Measurements from ENCODE around the gene PRKCZ.

Gene PRKCZ

DNA sequence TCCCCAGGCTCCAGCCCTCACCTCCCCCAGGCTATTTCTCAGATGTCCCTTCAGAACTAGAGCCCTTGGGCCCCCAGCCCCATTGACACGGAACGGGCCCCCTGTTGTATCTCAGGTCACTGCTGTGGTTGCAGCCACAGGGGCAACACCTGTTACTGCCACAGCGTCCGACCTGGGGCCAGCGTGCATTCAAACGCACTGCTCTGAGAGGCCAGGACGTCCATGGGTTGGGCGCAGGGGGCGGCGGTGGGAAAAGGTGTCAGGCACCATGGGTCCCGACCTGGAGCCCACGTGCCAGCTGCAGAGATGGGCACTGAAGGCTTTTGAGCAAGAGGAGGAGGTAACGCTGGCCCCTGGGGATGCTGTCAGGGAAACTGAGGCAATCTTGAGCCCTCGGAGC lies 131.1 kb downstream of the PRKCZ start:
- no peak for DNase-seq

DNA sequence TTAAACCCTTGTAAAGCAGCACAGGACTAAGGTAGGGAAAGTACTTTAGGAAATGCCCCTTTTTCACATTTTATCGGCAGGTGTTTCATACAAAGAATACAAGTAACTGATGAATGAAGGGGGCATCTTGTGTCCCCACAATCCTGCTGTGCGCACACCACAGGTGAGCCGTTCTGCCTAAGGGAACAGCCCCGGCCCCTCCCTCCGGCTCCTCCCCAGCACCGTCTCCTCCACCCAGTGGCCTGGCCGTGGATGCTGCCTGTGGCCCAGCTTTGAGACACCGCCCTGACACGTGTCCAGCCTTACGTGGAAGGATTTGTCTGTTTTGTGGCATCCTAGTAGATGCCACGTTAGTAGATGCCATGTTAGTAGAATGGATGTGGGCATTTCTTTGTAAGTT lies 131.5 kb downstream of the PRKCZ start:
- DNase-seq: no peak

DNA sequence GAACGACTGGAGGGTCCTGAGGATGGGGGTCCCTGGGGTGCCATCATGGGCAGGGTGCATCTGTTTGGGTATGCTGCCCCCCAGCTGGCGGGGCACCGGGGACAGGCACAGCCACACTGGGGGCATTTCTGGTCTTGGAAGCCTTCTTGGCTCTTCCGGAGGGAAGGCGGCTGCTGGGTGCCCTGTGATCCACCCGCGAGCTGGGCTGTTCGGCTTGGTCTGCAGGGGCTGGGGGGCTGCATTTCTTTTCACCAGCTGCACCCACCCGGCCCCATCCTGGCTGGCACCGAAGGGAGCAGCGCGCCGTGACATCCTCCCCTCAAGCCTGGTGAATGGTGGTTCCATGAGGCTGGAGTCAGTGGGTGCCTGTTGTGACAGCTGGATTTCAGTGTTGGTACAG lies 132.2 kb downstream of the PRKCZ start:
- DNase-seq: no peak

DNA sequence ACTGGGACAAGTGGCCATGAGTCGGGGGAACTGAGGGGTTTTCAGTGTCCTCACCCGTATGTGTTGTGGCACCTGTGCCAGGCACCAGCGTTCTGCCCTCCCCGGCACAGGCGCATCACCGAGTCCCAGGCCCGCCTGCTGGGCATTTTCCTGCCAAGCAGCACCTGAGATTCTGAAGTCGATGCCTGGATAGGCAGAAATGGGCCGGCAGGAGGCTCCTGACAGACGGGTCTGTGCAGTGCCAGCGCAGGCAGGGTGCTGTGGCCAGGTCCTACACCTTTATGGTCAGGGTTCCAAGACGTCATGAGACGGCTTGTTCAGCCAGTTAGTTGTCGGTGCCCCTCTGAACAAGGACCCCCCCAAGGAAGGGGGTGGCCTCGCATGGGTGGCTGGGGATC lies 133.7 kb downstream of the PRKCZ start:
- DNase-seq: no peak

DNA sequence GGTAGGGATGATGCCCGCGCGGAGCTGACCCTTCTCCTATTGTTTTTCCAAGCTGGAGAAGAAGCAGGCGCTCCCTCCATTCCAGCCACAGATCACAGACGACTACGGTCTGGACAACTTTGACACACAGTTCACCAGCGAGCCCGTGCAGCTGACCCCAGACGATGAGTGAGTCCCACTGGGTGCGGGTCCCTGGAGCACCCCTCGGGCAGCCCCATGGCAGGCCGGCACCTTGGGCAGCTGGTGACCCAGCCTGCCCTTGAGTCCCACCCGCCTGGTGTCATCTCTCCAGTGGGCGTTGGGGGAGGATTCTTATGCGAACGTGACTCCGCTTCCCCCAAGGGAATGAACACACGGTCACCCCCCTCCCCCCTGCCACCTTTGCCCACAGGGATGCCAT lies 134.3 kb downstream of the PRKCZ start:
- no peak for DNase-seq

DNA sequence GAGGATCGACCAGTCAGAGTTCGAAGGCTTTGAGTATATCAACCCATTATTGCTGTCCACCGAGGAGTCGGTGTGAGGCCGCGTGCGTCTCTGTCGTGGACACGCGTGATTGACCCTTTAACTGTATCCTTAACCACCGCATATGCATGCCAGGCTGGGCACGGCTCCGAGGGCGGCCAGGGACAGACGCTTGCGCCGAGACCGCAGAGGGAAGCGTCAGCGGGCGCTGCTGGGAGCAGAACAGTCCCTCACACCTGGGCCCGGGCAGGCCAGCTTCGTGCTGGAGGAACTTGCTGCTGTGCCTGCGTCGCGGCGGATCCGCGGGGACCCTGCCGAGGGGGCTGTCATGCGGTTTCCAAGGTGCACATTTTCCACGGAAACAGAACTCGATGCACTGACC lies 134.7 kb downstream of the PRKCZ start:
- no peak for DNase-seq

DNA sequence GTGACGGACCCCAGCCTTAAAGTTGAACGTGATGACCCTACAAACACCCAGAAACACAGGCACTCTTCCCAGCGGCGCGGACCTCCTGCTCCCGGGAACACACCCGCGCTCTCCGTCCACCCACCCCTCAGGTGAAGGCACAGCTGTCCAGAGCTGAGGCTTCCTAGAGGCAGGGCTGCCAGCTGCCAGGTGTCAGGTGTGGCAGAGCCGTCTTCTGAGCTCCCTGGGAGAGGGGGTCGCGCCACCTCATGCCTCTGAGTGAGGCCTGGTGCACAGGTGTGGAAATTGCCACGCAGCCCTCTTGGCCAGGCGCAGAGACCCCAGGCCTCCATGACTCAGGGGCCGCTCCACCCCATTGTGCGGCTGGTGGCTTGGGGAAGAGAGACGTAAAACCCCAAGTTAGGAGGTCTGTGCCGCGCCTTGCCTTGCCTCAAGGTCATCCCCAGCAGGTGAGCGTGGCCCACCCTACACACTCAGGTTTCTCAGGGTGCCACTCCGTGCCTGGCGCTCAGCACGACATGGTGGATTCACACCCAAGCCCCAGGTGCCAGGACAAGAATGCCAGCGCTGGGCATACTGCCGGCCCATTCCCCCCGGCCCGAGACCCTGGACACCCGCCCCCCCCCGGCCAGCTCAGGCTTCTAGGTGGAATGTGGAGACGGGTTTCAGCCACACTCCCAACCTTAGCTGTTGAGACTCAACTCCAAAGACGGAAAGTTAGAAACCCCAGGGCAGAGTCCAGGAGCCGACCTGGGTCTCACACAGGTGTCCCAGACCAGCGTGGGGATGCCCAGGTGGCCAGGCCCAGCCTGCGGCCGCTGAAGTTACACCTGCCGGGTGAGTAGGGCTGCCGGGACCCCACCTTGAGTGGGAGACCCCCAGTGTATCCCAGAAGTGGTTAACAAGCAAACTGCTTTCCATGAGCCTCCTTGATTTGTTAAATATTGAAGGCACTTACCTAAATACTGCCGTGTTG lies 136.0 kb downstream of the PRKCZ start:
- DNase-seq: no peak

DNA sequence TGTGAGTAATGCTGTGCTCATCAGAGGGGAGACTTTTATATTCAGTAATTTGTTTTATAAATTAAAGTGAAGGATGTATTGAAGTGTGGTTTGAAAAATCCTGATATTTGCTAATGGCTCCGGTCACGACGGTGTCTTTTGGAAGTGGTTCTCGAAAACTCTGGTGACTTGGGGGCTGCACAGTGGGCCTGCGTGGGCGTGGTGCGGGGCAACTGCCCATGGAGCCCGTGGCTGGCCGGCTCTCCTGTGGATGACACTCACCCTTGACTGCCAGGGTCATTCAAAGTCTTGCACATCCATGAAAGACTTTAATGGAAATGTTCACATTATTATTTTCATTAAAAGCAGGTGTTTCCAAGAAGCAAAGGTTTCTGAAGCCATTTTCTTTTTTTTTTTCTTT lies 136.7 kb downstream of the PRKCZ start:
- DNase-seq: no peak

DNA sequence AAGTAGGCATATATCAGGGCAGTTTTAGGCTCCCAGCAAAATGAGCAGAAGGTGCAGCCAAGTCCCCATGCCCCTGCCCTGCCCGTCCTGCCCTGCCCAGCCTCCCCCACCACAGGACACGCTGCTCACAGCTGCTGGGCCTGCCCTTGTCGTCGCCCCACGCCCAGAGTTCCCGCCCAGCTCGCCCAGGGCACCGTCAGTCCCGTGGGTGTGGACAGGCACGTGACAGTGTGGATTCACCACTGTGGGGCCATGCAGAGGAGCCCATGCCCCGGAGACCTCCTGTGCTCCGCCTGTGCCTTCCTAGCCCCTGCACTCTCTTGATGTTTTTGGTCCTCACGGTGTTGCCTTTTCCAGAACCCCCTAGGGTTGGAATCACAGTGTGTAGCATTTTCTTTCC lies 137.4 kb downstream of the PRKCZ start:
- no peak for DNase-seq

DNA sequence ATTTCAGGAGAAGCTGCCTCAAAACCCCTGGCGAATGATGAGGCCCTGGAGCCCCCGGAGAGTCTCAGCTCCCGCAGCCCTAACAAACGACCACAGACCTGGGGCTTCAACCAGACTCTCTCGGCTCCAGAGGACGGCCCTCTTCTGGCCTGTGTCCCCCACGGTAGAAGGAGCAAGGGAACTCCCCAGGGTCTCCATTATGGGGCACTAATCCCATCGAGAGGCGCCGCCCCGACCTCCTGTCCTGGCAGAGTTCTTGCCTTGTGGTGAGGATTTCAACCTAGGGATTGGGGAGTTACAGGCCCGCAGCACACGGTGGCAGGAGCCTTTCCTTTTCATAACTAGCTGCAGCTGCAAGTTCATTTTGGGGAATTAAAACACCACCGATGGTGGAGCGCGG lies 138.1 kb downstream of the PRKCZ start:
- DNase-seq: no peak

DNA sequence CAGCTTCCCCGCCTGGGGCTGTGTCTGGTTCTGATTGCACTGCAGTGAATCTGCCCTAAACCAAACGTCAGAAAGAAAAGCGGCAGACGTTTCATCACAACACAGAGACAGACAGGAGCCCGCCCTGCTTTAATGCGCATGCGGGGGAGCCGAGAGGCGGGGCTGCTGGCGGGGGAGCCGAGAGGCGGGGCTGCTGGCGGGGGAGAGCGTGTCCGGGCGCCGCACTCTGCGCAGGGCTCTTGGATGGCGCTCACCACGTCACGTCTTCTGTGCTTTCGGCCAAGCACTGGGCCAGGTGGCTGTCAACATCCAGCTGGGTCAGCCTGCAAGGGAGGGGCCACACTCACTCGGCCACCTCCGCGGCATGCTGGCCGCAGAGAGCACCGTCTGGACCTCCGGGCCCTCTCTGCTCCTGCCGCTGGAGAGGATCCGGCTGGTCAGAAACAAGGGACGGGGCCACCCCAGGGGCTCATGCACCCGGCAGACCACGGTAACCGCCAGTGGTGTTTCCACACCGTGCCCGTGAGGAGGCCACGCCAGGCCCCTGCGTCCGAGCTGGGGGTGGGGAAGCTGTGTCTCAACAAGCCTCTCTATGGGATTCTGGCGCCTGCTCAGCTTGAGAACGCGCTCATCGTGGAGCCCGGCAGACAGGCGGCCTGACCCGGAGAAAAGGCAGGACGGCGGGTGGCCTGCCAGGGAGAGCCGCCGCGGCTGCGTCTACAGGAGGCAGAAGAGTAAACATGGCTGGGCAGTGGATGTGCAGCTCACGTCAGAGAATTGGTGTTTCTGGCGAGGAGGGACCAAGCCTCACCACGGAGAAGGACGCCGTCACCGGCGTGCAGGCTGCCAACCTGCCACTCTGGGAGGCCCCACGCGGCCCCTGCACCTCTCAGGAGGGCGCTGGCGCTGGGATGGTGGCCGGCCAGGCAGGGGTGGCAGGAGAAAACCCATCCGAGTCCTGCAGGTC lies 139.5 kb downstream of the PRKCZ start:
- DNase-seq: peak; percentile 92

DNA sequence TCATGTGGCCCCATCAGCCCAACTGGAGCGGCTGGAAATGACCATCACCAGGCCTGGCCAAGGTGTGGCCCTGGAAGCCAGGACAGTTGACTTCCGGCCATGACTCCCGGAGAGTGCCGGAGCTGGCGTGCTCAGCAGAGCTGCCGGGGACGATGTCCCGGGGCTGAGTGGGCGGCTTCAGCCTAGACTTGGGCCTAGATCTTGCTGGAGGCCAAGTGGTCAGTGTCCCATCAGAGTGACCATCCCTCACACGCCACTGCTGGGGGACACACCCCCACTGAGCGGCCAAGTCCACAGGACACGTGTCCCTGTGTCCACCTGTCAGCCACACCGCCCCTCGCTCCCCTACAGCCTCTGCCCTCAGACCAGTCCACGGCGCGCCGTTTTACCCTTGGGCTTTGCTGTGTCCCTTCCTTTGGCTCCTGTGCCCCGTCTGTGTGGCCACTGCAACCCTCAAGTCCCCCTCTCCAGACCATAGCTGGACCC lies 140.3 kb downstream of the PRKCZ start:
- DNase-seq: no peak

DNA sequence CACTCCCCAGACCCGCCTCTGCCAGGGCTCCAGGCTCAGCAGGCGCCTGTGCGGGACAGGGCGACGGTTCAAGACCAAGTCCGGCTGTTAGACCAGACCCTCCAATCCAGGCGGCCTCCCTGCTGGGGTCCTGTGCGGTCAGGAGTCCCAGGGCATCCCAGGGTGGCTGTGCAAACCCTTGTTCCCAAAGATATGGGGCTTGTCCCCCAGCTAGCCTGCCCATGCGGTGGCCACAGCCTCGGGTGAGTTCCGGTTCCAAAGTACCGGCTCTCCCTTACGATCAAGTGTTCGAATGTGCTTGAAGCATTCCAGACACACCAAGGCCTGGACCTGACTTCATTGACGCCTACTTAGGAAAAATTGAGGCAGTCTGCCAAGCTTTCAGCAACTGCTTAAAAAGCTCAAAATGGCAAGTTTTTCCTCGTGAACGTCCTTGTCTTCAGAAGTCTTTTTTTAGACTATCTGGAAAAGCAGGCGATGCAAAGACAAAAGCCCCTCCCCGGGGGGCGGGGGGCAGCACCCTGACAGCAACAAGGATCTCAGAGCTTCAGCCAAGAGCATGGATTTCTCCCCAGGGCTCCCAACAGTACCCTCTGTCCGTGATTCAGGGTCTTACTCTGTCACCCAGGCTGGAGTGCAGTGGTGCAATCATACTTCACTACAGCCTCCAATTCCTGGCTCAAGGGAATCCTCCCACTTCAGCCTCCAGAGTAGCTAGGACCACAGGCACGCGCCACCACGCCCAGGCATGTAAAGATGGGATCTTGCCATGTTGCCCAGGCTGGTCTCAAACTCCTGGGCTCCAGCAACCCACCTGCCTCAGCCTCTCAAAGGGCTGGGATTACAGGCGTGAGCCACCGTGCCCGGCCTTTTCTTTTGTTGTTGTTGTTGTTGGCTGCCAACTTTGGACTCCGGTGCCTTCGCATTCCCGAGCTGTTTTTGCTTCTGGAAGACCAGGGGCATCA lies 142.1 kb downstream of the PRKCZ start:
- DNase-seq: no peak

DNA sequence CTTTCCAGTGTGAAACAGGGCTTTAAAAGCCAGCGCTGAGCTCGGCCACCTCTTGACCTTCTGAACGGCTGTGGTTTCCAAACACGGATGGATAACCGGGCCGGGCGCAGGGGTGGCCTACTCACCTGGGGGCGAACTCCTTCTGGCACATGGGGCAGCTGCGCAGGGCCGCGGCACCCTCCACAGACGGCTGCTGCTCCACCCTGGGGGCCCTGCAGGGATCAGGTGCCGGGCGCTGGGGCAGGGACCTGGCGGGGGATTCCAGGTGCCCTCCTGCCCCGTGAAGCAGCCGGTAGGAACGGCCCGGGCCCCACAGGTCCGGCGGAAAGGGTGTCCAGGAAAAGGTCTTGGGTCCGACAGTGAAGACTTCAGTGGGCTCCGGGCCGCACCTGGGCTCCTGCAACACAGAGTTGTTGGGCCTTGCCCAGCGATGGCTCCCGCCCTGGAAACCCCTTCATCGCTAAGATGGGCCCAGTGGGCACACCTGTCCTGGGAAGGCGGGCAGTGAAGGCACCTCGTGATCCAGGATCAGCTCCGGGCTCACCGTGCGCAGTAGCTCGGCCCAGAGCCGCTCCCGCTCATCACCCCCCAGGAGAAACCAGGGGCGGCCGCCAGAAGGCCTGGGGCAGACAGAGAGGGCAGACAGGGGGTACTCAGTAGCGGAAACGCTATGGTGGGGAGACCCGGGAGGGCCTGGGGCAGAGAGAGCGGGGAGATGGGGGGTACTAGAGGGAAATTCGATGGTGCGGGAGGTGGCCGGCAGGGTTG lies 143.5 kb downstream of the PRKCZ start:
- DNase-seq: peak; percentile 27

DNA sequence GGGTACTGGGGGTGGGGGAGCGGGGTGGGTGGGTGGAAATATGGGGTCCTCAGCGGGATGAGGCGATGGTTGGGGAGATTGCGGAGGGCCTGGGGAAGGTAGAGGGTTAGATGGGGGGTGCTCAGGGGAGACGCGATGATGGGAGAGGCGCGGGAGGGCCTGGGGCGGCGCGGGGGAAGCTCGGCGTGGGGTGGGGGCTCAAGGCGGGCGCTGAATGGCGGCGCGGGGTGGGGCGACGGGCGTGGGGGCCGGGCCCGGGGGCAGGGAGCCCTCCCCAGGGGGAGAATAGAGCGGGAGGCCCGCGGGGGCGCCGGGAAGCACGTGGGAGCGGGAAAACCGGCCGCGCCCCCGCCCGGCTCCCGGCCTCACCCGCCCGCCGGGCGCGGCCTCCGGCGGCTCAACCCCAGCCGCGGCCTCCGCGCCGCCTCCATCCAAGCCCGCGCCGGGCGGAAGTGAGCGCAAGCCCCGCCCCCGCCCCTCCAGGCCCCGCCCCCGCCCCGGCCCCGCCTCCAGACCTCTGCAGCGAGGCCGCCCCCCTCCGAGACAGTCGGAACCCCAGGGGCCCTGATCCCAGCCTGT lies 144.2 kb downstream of the PRKCZ start, which contains the start of gene FAAP20:
Gene FAAP20 (minus strand): TSS at position 454 of the 579 bp plus-strand sequence. CDS start 23 bp downstream, at position 431.
- DNase-seq: peak; percentile 49

DNA sequence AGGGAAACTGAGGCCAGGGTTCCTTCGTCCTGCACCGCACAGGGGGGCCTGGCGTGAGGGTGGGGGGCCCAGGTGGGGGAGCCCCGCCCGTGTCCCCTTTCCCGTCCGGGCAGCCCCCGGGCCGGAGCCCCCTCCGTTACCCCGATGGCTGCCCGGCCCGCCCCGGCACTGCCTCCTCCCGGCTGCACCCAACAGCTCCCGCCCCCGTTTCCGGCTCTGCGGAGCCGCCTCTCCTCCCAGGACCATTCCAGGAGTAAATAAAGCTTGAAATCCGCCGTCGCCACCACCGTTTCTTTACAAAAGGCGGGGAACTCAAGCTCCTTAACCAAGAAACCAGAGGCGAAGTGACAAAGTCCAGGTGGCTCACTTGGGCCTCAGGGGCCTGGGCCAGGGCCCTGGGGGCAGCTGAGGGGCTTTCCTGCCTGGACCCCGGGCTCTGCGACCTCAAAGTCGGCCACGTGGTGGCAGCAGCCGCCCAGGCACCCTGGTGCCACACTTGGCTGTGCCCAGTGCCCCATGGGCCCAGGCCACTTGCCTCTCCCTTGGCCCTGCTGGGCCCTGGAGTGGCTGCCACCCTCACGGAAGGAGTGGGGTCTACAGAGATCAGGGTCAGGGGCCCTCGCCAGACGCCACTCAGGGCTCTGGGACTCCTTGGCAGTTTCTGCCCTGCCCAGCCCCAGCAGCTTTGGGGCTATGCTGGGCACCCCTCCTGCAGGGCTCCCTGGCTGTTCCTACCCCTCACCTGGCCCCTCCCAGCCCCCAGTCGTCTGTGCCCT lies 144.9 kb downstream of the PRKCZ start:
- DNase-seq: peak; percentile 83

DNA sequence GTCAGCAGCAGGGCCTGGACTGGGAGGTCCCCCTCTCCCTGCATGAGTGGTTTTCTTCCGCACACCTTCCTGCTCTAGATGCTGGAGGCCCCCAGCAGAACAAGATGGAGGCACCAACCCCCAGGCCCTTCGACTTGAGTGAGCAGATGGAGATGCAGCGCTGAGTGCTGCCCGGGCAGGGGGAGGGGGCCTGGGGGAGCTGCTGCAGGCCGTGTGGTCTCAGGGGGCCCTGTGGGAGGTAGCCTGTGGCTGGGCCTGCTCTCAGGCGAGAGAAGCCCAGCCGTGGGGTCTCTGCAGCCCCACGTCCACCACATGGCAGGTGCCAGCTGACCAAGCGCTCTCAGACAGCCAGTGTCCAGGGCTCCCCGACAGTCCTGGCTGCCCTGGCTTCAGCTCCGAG lies 145.6 kb downstream of the PRKCZ start:
- no peak for DNase-seq

DNA sequence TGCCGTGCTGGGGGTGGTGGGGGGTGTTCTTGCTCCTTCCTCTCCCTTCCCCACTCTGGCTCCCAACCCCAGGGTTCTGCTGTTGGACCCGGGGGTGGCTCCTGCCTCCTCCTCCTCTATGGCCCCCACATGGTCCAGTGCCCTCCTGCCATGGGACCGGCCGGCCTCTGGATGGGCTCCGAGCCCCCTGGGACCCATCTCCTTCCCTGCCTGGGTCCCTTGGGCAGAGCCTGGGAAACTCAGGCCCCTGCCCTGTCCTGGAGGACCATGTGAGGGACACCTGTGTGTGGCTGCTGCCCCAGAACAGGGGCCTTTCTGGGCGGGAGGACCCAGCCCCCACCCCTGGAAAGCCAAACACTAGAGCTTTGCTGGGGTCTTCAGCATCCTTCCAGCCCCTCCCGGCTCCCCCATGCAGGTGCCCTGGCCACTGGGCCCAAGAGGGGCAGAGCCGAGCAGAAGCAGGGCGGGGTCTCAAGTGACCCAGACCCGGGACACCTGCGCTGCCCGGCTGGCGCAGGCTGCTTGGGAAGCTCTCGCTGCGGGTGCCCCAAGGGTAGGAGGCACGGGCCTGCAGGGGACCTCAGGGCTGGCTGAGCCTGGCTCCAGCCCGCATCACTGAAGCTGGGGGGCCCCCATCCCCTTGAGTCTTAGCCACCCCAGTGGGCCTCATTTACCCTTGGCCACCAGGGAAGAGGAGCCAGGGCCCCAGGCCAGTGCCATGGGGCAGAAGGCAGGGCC lies 146.9 kb downstream of the PRKCZ start:
- DNase-seq: no peak

DNA sequence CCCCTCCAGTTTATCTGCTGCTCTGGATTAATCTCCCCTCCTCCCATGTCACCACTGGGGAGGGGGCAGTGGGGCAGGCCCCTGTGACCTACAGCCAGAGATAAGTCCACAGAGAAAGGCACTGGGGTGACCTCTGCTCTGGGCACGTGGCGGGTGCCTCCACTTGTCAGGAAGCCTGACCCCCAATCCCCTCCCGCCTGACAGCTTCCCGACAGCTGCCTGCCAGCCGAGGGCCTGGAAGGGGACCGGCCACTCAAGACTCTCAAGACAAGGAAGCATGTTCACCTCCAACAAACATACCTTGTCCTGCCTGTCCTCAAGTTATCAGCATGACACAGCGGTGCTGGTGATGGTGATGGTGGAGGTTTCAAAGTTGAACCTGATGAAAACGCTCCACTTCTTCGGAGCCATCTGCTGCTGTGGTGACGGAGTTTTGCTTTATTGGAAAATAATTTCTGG lies 147.5 kb downstream of the PRKCZ start:
- no peak for DNase-seq
